SU-DHL-6 (cell line): ENCODE measurements around the gene BMAL2.

Experiments used
- H2AFZ ChIP-seq: fragments of 200-600 bp; sonication (generic); 2 replicates; pipeline ENCODE4 v1.6.1; 2014; ENCODE audit warnings: low read depth, mild to moderate bottlenecking, moderate library complexity, mixed read lengths, antibody characterized with exemption, low read length; ENCODE audit not compliant: severe bottlenecking
- H3F3A ChIP-seq: fragments of 200-600 bp; shearing (Covaris generic); 2 replicates; pipeline ENCODE4 v1.6.0; 2016; ENCODE audit warnings: antibody characterized with exemption, mild to moderate bottlenecking; ENCODE audit not compliant: insufficient read depth
- H3K27ac ChIP-seq: fragments of 200-600 bp; sonication (generic); 2 replicates; pipeline ENCODE4 v1.5.1; 2016; ENCODE audit warnings: low read depth, mild to moderate bottlenecking, low read length, moderate library complexity, mixed read lengths
- H3K27me3 ChIP-seq: fragments of 200-600 bp; sonication (generic), shearing (Covaris generic); 2 replicates; pipeline ENCODE4 v1.6.0; 2014; ENCODE audit warnings: mild to moderate bottlenecking, low read length
- H3K36me3 ChIP-seq: fragments of 200-600 bp; sonication (generic); 2 replicates; pipeline ENCODE4 v1.6.1; 2014; ENCODE audit warnings: mild to moderate bottlenecking, low read length, mixed read lengths
- H3K4me2 ChIP-seq: fragments of 300-600, 200-600 bp; shearing (Covaris generic), sonication (generic); 2 replicates; pipeline ENCODE4 v1.6.0; 2014; ENCODE audit warnings: low read length, low read depth, mild to moderate bottlenecking; ENCODE audit not compliant: poor library complexity, severe bottlenecking
- H3K4me3 ChIP-seq: fragments of 200-600 bp; sonication (generic); 2 replicates; pipeline ENCODE4 v1.5.1; 2014; ENCODE audit warnings: antibody characterized with exemption, low read length, mild to moderate bottlenecking, mixed read lengths; ENCODE audit not compliant: insufficient read depth, poor library complexity, severe bottlenecking
- H3K79me2 ChIP-seq: fragments of 200-600 bp; sonication (generic); 2 replicates; pipeline ENCODE4 v1.6.1; 2014; ENCODE audit warnings: mild to moderate bottlenecking, low read length, moderate library complexity; ENCODE audit not compliant: insufficient read depth
- H3K9ac ChIP-seq: fragments of 200-600 bp; sonication (generic); 2 replicates; pipeline ENCODE4 v1.7.0; 2014; ENCODE audit warnings: mild to moderate bottlenecking, low read length
- H3K9me2 ChIP-seq: fragments of 200-600 bp; sonication (generic); replicated peaks from 2 replicates; pipeline ENCODE4 v1.6.1; 2014; ENCODE audit warnings: low read length; ENCODE audit not compliant: insufficient read depth
- H3K9me3 ChIP-seq: fragments of 200-600 bp; sonication (generic); 2 replicates; pipeline ENCODE4 v1.6.1; 2014; ENCODE audit warnings: low read length, mixed read lengths; ENCODE audit not compliant: insufficient read depth
- H4K20me1 ChIP-seq: fragments of 200-600 bp; sonication (generic); 2 replicates; pipeline ENCODE4 v1.6.1; 2014; ENCODE audit warnings: low read depth, mild to moderate bottlenecking, antibody characterized with exemption, low read length, moderate library complexity, mixed read lengths
- EZH2phosphoT487 ChIP-seq: fragments of 200-600 bp; sonication (generic), shearing (Covaris generic); conservative IDR thresholded peaks from 2 replicates; pipeline ENCODE4 v1.6.1; 2018; ENCODE audit warnings: mild to moderate bottlenecking, antibody characterized with exemption, low read length, moderate library complexity, mixed read lengths
- TF ChIP-seq, protein P1 (sequence below): fragments of 200-600 bp; sonication (generic); IDR thresholded peaks from one replicate; pipeline ENCODE4 v1.5.1; 2017; ENCODE audit warnings: antibody characterized with exemption, mild to moderate bottlenecking, low read length, moderate library complexity; ENCODE audit not compliant: insufficient read depth, poor library complexity, severe bottlenecking

BMAL2 gene

GRCh38 chr12:27285403-27285802 lies 47.2 kb upstream of the BMAL2 start:
- Histone ChIP-seq H3K9me3 (no peaks in the 10 kb centered on the region), H4K20me1 (no peaks in the 10 kb centered on the region), H3K9me2 (no peaks in the 10 kb centered on the region), H3K36me3 (no peaks in the 10 kb centered on the region), H3K9ac (no peak overlapping the region), H3K4me2 (no peak overlapping the region), H3K27me3 (no peaks in the 10 kb centered on the region), H3K27ac (no peak overlapping the region), H3K79me2 (no peaks in the 10 kb centered on the region), H2AFZ (no peak overlapping the region), H3K4me3 (no peak overlapping the region), H3F3A (no peaks in the 10 kb centered on the region)
- TF ChIP-seq, protein P1, sequence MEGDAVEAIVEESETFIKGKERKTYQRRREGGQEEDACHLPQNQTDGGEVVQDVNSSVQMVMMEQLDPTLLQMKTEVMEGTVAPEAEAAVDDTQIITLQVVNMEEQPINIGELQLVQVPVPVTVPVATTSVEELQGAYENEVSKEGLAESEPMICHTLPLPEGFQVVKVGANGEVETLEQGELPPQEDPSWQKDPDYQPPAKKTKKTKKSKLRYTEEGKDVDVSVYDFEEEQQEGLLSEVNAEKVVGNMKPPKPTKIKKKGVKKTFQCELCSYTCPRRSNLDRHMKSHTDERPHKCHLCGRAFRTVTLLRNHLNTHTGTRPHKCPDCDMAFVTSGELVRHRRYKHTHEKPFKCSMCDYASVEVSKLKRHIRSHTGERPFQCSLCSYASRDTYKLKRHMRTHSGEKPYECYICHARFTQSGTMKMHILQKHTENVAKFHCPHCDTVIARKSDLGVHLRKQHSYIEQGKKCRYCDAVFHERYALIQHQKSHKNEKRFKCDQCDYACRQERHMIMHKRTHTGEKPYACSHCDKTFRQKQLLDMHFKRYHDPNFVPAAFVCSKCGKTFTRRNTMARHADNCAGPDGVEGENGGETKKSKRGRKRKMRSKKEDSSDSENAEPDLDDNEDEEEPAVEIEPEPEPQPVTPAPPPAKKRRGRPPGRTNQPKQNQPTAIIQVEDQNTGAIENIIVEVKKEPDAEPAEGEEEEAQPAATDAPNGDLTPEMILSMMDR: no peak
- no peak for TF ChIP-seq EZH2phosphoT487

- no peaks in the 10 kb centered on the region for H3K27me3 ChIP-seq
- H3K4me2 ChIP-seq: no peak overlapping the region
- H3K36me3 ChIP-seq: no peaks in the 10 kb centered on the region
- no peaks in the 10 kb centered on the region for H4K20me1 ChIP-seq
- no peaks in the 10 kb centered on the region for H3F3A ChIP-seq
- TF ChIP-seq, protein P1: no peak
- TF ChIP-seq EZH2phosphoT487: no peak
- H3K4me3 ChIP-seq: no peak overlapping the region
- no peak overlapping the region for H2AFZ ChIP-seq
- H3K27ac ChIP-seq: no peak overlapping the region
- H3K79me2 ChIP-seq: no peaks in the 10 kb centered on the region
- no peaks in the 10 kb centered on the region for H3K9me3 ChIP-seq
- no peaks in the 10 kb centered on the region for H3K9me2 ChIP-seq
- no peak overlapping the region for H3K9ac ChIP-seq
Observed at GRCh38 chr12:27289414-27289813, 43.2 kb upstream of the BMAL2 start.

DNA sequence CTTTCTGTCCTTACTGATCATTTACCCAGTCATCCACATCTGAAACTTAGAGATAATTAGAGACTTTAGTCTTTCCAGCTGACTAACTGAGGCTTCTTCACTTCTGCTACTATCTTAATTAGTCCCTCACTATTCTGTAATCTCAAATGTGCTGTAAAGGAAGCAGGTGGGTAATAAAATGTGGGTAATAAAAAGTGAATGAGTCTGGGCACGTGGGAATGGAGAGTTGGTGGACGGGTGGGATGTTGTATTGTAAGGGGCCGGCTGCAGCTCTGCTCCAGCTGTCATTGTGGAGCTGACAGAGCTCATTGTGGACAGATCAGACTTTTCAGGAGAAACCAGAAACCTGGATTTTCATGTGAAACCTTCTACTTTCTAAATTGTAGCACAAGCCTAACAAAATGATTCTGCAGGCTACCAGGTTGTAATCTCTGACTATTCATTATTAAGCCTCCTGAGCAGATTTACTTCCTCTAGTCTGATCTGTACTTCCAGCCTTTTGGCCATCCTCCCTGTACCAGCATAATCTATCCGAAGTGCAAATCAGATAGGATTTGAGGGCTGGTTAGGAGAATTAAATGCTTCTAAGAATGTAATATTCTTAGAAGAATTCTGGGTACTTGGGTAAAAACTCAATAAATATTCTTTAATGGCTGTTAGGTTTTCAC lies 42.0 kb upstream of the BMAL2 start:
- H3K4me3 ChIP-seq: no peak overlapping the region
- H3K27me3 ChIP-seq: no peaks in the 10 kb centered on the region
- H3K36me3 ChIP-seq: no peaks in the 10 kb centered on the region
- no peak overlapping the region for H2AFZ ChIP-seq
- H3K4me2 ChIP-seq: no peak overlapping the region
- H3K9me3 ChIP-seq: no peaks in the 10 kb centered on the region
- H3K27ac ChIP-seq: no peak overlapping the region
- no peaks in the 10 kb centered on the region for H3F3A ChIP-seq
- H3K79me2 ChIP-seq: no peaks in the 10 kb centered on the region
- H3K9me2 ChIP-seq: no peaks in the 10 kb centered on the region
- H3K9ac ChIP-seq: no peak overlapping the region
- TF ChIP-seq, protein P1: no peak
- TF ChIP-seq EZH2phosphoT487: no peak
- H4K20me1 ChIP-seq: no peaks in the 10 kb centered on the region

DNA sequence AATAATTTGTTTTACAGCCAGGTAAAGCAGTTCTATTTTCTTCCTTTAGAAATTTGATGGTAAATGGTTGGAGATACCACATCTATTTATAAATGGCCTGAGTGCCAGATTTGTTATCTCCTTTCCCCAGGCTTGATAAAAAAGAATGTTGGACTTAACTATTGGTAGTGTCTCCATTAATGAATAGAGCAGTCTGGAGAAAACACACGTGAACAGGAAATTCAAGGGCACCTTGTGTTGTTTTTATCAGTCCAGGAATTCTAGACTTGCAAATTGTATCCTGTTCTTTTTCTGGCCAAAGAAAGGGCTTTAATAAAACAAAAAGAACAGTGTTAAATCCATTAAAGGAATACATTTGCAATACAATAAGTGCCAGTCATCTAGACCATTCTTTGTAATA lies 40.8 kb upstream of the BMAL2 start:
- no peak overlapping the region for H3K9ac ChIP-seq
- no peak overlapping the region for H3K4me3 ChIP-seq
- no peak overlapping the region for H3K4me2 ChIP-seq
- H3K9me3 ChIP-seq: no peaks in the 10 kb centered on the region
- H3K27me3 ChIP-seq: no peaks in the 10 kb centered on the region
- H3F3A ChIP-seq: no peaks in the 10 kb centered on the region
- H3K79me2 ChIP-seq: no peaks in the 10 kb centered on the region
- no peak overlapping the region for H2AFZ ChIP-seq
- no peak for TF ChIP-seq EZH2phosphoT487
- TF ChIP-seq, protein P1: no peak
- H3K36me3 ChIP-seq: no peaks in the 10 kb centered on the region
- H3K27ac ChIP-seq: no peak overlapping the region
- H4K20me1 ChIP-seq: no peaks in the 10 kb centered on the region
- no peaks in the 10 kb centered on the region for H3K9me2 ChIP-seq
